Lower leg skin (tissue), 3 donors: ENCODE measurements around the gene ZC3H8.

ENCODE experiments used
- POLR2A ChIP-seq, 2 donors: fragments of 450-650 bp; IDR thresholded peaks; one replicate each; pipeline ENCODE4 v1.6.1; 2016 to 2017; ENCODE audit warnings: antibody characterized with exemption in 2 of 2, mild to moderate bottlenecking in 1 of 2, moderate library complexity in 1 of 2
- TF ChIP-seq, protein P1 (sequence below), 3 donors: fragments of 450-650 bp; IDR thresholded peaks; one replicate each; pipeline ENCODE4 v1.5.1; 2016; ENCODE audit warnings: antibody characterized with exemption in 3 of 3, mild to moderate bottlenecking in 3 of 3, moderate library complexity in 2 of 3

DNA sequence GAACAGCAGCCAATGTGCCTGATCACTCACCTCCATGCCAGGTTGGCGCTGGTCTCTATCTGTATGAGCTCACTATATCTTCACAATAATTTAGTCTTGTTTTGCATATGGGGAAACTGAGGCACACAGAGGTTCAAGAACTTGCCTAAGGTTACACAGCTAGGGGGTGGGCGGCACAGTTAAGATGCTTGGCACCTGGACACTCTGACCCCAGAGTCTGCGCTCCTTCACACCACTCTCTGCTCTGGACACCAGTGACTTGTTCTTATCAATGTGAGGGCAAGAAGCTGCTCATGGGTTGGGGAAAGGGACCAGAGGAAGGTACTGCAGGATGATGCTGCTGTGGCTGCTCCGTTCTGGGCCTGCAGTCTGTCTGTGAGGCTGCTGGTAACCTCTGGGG, 89.5 kb downstream of the ZC3H8 start:
- no peak for TF ChIP-seq POLR2A (IDR thresholded peaks at IDR 0.05)
- TF ChIP-seq, protein P1, sequence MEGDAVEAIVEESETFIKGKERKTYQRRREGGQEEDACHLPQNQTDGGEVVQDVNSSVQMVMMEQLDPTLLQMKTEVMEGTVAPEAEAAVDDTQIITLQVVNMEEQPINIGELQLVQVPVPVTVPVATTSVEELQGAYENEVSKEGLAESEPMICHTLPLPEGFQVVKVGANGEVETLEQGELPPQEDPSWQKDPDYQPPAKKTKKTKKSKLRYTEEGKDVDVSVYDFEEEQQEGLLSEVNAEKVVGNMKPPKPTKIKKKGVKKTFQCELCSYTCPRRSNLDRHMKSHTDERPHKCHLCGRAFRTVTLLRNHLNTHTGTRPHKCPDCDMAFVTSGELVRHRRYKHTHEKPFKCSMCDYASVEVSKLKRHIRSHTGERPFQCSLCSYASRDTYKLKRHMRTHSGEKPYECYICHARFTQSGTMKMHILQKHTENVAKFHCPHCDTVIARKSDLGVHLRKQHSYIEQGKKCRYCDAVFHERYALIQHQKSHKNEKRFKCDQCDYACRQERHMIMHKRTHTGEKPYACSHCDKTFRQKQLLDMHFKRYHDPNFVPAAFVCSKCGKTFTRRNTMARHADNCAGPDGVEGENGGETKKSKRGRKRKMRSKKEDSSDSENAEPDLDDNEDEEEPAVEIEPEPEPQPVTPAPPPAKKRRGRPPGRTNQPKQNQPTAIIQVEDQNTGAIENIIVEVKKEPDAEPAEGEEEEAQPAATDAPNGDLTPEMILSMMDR (IDR thresholded peaks at IDR 0.05) = no peak
